ENCODE results near the gene PLAAT5.
"Not testable (repeated sequence)": the region's sequence is repeated elsewhere in the genome, so short reads cannot be mapped to it uniquely, and the experiment has no call there.

The PLAAT5 gene

DNA sequence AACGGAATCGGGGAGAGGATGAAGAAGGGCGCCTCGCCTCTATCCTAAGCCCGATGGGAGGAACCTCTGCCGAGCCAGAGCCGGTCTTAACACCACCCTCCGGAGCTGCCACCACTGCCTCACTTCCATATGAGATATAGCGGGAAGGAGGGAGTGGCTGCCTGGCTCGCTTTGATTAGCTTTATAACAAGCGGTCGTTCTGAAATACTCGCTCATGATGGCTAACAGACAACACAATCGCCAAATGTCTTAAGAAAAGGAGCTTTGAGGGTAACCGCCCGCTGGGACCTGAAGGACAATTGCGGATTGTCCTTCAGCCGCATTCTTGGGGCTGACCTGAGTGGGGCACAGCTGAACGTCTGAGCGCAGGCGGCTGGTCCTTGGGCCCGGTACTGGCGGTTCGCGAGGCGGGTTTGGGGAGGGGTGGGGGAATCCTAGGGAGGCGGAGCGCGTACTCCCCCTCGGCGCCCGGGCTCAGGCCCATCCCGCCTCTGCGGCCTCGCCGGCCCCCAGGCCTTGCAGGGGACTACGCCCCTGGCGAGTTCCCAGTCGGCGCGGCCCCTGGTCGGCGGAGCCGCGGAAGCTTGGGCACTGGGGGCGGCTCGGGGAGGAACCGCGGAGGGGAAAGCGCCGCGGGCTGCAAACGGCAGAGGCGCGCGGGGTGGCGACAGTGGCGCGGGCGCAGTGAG, at the start of gene PLAAT5:
TSS of gene PLAAT5 (minus strand) at position 617 of the 689 bp plus-strand sequence. CDS start at position 484, 133 bp downstream.
- DNase-seq = peak; percentile 20 to 64

- DNase-seq = peak; percentile 53 to 81
Observed at GRCh38 chr11:63537293-63538101, 46.5 kb upstream of the PLAAT5 start.

DNA sequence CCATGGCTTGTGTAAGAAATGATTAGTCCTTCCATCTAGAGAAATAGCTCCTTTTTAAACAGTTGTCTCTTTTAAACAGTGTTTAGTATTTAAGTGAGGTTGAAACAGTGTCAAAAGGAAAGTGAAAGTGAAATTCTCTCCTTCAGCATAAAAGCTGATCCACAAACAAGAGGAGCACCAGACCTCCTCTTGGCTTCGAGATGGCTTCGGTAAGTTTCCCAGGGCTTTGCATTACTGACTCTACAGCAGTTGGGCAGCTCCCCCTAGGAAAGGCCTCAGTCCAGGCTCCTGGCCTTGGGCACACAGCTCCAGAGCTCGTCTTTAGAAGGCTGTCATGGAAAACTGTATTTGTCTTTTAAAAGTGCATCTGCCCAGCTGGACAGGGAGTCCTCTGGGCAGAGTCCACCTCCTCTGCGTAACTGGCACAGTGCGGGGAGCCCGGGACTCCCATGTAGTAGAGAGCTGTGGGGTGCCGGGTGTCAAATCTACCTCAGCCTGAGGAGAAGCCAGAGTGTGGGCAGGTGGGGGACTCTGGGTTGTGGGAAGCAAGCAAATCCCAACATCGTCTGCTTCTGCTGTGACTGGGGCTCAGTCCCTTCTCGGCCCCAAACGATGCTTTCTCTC, 45.8 kb upstream of the PLAAT5 start, which contains the start of gene PLAAT4:
TSS of gene PLAAT4 (plus strand) at position 140 of the 624 bp plus-strand sequence. CDS start at position 201, 61 bp downstream.
- peak; percentile 50 to 82 for DNase-seq

GRCh38 chr11:63535734-63536133, 44.8 kb upstream of the PLAAT5 start:
- DNase-seq = no peak

GRCh38 chr11:63534895-63535461, 44.0 kb upstream of the PLAAT5 start:
- DNase-seq = no peak

DNA sequence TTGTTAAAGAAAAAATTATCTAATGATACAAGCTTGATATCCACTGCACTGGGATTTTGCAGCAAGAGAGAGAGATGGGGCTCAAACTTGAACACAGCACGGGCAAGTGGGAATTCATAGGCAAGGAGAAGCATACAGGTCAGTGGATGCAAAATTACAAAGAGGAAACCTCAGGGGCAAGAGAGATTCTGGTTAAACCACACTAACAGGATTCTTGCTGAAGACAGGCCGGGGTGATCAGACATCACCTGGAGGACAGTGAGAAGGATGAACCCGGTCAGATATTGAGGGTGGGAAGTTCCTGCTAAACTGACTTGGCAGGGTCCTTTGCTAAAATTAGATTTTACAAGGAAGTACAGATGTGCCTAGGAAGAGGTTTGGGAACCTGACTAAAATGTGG, 43.1 kb upstream of the PLAAT5 start:
- DNase-seq = no peak

GRCh38 chr11:63532799-63533475, 42.0 kb upstream of the PLAAT5 start:
- DNase-seq = no peak

DNA sequence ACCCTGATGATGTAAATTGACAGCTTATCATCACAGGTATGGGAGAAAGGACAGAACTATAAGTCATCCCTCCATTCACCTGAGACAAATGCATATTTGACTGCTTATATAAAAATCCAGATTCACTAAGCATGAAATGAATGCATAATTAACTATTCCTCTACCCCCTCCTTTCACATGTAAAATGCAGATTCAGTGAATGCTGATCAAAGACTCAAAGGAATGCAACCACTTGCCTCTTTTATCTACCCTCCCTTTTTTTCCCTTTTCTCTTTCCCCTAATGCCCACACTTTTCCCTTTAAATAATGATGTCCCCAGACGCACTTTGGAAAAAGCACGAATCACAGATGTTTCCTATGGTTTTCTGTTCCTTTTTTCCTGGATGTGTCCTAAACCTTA, 41.1 kb upstream of the PLAAT5 start:
- no peak for DNase-seq

DNA sequence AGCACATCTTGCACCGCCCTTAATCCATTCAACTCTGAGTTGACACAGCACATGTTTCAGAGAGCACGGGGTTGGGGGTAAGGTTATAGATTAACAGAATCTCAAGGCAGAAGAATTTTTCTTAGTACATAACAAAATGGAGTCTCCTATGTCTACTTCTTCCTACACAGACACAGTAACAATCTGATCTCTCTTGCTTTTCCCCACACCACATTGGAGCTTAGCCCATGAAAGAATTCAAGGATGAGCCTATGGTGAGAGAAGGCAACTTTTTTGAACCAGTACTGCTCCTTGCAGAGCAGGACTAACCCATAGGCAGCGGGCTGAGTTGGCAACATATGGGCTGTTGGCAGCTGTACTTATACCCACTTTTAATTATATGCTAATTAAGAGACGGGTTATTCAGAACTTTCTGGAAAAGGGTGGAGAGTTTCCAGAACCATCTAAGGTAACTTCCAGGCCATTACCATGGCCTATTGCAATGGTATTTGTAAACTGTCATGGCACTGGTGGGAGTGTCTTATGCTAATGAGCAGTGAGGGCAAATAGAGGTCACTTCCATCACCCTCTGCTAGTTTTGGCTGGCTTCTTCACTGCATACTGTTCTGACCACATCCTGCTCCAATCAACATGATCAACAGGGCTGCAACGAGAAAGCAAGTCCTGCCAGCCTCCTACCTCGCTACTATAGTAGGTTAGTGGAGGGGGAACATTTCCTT, 40.3 kb upstream of the PLAAT5 start:
- DNase-seq = not testable (repeated sequence)

DNA sequence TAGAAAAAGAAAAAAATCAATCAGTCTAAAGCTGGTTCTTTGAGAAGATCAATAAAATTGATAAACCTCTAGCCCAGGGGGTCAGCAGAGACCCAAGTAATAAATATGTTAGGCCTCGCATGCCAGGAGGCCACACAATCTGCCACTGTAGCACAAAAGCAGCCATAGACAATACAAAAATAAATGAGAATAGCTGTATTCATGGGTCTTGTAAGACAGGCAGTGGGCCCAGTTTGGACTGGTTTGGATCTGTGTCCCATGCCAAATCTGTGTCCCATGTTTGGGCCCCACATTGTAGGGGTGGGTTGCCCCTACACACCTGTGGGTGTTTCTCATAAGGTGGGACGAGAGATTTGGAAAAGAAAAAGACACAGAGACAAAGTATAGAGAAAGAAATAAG, 39.1 kb upstream of the PLAAT5 start:
- DNase-seq = peak; percentile 40 to 77

DNA sequence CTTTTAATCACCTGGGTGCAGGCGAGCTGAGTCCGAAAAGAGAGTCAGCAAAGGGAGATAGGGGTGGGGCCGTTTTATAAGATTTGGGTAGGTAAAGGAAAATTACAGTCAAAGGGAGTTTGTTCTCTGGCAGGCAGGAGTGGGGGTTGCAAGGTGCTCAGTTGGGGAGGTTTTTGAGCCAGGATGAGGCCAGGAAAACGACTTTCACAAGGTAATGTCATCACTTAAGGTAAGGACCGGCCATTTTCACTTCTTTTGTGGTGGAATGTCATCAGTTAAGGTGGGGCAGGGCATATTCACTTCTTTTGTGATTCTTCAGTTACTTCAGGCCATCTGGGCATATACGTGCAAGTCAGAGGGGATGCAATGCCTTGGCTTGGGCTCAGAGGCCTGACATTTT, 38.4 kb upstream of the PLAAT5 start:
- DNase-seq = not testable (repeated sequence)

DNA sequence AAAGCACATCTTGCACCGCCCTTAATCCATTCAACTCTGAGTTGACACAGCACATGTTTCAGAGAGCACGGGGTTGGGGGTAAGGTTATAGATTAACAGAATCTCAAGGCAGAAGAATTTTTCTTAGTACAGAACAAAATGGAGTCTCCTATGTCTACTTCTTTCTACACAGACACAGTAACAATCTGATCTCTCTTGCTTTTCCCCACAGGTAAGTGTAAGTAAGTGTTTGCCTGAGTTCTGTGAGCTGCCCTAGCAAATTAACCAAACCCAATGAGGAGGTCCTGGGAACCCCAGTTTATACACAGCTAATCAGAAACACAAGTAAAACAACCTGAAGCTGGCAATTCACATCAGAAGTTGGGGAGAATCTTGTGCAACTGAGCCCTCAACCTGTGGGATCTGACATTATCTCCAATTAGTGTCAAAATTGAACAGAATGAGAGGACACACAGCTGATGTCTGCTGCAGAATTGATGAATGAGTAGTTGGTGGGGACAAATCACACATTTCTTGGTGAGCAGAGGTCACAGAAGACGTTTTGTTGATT, 37.8 kb upstream of the PLAAT5 start:
- not testable (repeated sequence) for DNase-seq

DNA sequence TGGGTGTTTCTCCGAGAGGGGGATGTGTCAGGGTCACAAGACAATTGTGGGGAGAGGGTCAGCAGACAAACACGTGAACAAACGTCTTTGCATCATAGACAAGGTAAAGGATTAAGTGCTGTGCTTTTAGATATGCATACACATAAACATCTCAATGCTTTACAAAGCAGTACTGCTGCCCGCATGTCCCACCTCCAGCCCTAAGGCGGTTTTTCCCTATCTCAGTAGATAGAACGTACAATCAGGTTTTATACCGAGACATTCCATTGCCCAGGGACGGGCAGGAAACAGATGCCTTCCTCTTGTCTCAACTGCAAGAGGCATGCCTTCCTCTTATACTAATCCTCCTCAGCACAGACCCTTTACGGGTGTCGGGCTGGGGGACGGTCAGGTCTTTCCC, 37.2 kb upstream of the PLAAT5 start:
- DNase-seq = not testable (repeated sequence)

DNA sequence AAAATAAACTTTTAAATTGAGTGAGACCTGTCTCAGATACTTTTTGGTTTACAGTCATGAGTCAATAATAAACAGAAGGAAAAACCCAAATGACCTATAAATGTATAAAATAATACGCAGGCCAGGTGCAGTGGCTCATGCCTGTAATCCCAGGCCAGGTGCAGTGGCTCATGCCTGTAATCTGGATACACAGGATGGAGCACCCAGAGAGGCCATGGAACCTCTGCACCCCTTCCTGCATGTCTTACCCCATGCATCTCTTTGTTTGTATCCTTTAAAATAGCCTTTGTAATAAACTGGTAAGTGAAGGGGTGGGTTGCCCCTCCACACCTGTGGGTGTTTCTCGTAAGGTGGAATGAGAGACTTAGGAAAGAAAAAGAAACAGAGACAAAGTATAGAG, 36.7 kb upstream of the PLAAT5 start:
- DNase-seq = no peak

DNA sequence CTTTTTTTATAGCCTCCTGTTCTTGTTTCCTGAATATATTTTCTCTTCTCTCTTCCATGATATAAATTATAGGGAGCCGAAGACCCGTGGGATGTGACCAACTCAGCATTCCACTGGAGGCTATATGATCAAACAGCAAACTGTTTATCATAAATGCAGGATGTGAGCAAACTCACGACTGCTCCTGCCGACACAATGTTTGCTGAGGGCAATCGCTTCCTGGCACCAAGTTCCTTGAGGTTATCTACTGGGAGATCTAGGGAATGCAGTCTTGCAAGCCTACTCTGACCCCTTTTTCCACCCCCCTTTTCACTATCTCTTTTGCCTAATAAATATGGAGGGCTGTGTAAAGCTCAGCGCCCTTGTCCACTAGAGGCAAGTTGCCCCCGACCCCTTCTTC, 32.2 kb upstream of the PLAAT5 start:
- DNase-seq = no peak

DNA sequence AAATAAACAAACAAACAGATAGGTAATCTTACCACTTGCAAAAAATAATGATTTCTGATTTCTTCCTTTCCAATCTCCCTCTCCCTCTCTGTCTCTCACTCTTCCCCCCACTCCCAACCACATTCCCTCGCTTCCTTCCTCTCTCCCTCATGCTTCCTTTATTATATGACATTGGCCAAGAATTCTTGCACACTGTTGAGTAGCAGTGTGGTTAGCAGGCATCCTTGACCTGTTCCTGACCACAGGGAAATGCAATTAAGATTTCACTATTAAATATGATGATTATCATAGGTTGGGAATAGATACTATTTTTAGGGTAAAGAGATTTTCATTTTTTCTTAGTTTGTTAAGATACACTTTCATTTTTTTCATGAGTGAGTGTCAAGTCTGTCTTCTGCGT, 30.9 kb upstream of the PLAAT5 start:
- no peak for DNase-seq

GRCh38 chr11:63520606-63521170, 29.7 kb upstream of the PLAAT5 start:
- no peak for DNase-seq

- no peak for DNase-seq
Observed at GRCh38 chr11:63518548-63518947, 27.6 kb upstream of the PLAAT5 start.

DNA sequence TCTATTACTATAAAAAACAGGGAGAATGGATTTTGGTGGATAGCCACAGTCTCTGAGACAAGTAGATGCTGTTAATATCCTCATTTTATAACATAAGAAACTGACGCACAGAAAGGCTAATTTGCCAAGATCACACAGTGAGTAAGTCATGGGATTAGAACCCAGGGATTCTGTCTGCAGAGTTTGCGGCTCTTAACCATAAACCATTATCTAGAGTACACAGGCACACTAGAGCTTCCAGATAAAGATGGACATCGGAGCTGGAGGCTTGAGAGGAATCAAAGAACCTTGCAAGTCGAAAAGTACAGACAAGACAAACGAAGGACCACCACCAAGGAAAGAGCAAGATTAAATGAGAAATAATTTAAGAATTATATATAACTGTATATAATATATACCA, 26.2 kb upstream of the PLAAT5 start:
- DNase-seq = no peak

DNA sequence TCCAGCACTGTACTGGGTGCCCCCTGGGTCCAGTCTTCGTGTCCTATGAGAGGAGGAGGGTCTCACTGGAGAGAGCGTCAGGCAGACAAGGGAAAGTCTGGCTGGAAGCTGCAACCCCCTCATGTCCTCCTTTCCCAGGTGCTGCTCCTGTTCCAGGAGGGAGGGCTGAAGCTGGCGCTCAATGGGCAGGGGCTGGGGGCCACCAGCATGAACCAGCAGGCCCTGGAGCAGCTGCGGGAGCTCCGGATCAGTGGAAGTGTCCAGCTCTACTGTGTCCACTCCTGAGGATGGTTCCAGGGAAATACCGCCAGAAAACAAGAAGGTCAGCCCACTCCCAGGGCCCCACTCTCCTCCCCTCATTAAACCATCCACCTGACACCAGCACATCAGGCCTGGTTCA, 25.1 kb upstream of the PLAAT5 start:
- no peak for DNase-seq

- no peak for DNase-seq
Observed at GRCh38 chr11:63512816-63513215, 21.8 kb upstream of the PLAAT5 start.

Measured in hippocampal formation (tissue), 2 donors.